Sigmoid colon (tissue), 4 donors: Measurements from ENCODE around the gene SYNDIG1.

Experiments
- EP300 ChIP-seq, 4 donors: sonication (generic); formaldehyde crosslinking; IDR thresholded peaks; one replicate each; pipeline ENCODE4 v1.6.1; 2017; ENCODE audit warnings: antibody characterized with exemption in 4 of 4
- POLR2A ChIP-seq, 2 donors: fragments of 450-650 bp; IDR thresholded peaks; one replicate each; pipeline ENCODE4 v1.6.1; 2016; ENCODE audit warnings: antibody characterized with exemption in 2 of 2, mild to moderate bottlenecking in 2 of 2, moderate library complexity in 2 of 2
- TF ChIP-seq, protein P1 (sequence below), 4 experiments: fragments of 450-650 bp in 3 of 4; fragments of 200-600 bp in 1 of 4; IDR thresholded peaks; one replicate each; pipeline ENCODE4 v1.5.1; 2016 to 2019; ENCODE audit warnings: antibody characterized with exemption in 4 of 4, mild to moderate bottlenecking in 3 of 4, moderate library complexity in 2 of 4

DNA sequence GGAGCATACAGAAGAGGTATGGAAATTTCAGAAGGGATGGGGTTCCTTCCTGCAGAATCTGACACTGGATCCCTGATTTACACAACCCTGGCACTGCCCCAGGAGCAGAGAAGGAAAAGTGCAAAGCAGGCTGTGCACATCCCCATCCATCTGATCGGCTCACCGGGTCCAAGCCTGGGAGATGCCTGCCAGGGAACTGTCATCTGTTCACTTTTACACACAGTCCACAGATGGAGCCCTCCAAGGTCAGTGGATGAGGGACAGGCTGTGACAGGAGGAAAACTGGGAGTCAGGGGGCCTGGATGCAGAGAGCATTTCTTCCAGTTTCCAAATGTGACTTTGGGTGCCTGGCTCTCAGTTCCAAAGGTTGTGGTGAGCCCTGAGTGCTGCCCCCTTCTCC is 11.0 kb upstream of the SYNDIG1 start:
- TF ChIP-seq EP300 (IDR thresholded peaks at IDR 0.05) (no peak), POLR2A (IDR thresholded peaks at IDR 0.05) (no peak)
- TF ChIP-seq, protein P1, sequence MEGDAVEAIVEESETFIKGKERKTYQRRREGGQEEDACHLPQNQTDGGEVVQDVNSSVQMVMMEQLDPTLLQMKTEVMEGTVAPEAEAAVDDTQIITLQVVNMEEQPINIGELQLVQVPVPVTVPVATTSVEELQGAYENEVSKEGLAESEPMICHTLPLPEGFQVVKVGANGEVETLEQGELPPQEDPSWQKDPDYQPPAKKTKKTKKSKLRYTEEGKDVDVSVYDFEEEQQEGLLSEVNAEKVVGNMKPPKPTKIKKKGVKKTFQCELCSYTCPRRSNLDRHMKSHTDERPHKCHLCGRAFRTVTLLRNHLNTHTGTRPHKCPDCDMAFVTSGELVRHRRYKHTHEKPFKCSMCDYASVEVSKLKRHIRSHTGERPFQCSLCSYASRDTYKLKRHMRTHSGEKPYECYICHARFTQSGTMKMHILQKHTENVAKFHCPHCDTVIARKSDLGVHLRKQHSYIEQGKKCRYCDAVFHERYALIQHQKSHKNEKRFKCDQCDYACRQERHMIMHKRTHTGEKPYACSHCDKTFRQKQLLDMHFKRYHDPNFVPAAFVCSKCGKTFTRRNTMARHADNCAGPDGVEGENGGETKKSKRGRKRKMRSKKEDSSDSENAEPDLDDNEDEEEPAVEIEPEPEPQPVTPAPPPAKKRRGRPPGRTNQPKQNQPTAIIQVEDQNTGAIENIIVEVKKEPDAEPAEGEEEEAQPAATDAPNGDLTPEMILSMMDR (IDR thresholded peaks at IDR 0.05), result no peak
